Activated naive CD4-positive, alpha-beta T cell (primary cell): ENCODE results near the gene MCCC2.
"Not testable (repeated sequence)": the region's sequence is repeated elsewhere in the genome, so short reads cannot be mapped to it uniquely, and the experiment has no call there.

ENCODE experiments used
- DNase-seq, 4 experiments: peaks; one replicate each; lab custom pipeline; 2025; lab: John Stamatoyannopoulos, UW

MCCC2 gene

DNA sequence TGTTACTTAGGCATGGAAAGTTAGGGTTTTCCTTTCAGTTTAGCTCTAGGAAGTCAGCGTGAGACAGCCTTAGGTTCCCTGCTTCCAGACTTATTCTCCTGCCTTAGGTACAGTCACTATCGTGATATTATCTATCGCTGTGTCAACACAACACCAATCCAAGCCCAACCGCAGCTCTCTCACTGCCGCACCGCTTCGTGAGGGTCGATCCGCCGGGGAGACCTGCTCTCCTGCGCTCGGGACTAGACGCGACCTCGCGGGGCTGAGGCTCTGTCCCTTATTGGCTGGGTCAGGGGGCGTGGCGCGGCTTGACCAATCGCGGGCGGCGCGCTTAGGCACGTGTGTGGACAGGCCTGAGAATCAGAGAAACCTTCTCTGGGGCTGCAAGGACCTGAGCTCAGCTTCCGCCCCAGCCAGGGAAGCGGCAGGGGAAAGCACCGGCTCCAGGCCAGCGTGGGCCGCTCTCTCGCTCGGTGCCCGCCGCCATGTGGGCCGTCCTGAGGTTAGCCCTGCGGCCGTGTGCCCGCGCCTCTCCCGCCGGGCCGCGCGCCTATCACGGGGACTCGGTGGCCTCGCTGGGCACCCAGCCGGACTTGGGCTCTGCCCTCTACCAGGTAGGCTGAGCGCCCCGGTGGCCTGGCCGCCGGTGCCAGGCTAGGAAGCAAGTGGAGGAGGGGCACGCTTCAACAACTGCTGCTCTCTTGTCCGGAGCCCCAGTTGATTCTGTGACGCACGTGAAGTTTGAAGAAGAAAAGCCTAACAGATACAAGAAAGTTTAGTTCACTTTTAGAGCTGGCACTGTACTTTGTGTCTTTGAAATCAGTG, at the start of gene MCCC2:
MCCC2 (plus strand) TSS at position 400 of the 825 bp plus-strand sequence; CDS start at position 486, 86 bp downstream.
- peak; percentile 75 to 93 (median 88) for DNase-seq

DNA sequence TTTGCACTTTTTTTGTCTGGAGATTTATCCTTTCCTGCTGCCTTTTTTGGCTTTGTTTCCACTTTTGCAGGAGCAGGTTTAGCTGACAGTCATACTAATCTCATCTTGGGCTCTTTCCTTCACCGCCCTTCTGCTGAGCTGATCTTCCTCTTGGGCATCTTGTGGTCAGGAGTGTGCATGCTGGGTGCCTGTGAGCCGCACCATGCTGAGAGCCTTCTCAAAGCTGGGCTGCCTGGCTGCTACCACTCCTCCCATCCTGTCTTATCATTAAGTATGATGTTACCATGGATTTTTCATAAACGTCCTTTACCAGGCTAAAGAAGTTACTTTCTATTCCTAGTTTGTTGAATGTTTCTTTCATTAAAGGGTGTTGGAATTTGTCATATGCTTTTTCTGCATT, 49.5 kb upstream of the MCCC2 start:
- DNase-seq = no peak

DNA sequence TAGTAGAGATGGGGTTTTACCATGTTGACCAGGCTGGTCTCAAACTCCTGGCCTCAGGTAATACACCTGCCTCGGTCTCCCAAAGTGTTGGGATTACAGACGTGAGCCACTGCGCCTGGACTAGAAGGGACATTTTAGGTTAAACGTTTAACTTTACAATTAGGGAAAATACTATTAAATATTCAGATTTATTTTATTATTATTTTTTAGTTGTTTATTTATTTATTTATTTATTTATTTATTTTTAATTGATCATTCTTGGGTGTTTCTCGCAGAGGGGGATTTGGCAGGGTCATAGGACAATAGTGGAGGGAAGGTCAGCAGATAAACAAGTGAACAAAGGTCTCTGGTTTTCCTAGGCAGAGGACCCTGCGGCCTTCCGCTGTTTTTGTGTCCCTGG, 36.3 kb upstream of the MCCC2 start:
- not testable (repeated sequence) for DNase-seq

DNA sequence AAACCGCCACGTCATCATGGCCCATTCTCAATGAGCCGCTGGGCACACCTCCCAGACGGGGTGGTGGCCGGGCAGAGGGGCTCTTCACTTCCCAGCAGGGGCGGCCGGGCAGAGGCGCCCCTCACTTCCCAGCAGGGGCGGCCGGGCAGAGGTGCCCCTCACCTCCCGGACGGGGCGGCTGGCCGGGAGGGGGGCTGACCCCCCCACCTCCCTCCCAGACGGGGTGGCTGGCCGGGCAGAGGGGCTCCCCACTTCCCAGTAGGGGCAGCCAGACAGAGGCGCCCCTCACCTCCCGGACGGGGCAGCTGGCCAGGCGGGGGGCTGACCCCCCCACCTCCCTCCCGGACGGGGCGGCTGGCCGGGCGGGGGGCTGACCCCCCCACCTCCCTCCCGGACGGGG, 35.6 kb upstream of the MCCC2 start:
- DNase-seq = not testable (repeated sequence)

DNA sequence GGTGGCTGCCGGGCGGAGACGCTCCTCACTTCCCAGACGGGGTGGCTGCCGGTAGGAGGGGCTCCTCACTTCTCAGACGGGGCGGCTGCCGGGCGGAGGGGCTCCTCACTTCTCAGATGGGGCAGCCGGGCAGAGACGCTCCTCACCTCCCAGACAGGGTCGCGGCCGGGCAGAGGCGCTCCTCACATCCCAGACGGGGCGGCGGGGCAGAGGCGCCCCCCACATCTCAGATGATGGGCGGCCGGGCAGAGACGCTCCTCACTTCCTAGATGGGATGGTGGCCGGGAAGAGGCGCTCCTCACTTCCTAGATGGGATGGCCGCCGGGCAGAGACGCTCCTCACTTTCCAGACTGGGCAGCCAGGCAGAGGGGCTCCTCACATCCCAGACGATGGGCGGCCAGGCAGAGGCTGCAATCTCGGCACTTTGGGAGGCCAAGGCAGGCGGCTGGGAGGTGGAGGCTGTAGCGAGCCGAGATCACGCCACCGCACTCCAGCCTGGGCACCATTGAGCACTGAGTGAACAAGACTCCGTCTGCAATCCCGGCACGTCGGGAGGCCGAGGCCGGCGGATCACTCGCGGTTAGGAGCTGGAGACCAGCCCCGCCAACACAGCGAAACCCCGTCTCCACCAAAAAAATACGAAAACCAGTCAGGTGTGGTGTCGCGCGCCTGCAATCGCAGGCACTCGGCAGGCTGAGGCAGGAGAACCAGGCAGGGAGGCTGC, 35.0 kb upstream of the MCCC2 start:
- DNase-seq = not testable (repeated sequence)

DNA sequence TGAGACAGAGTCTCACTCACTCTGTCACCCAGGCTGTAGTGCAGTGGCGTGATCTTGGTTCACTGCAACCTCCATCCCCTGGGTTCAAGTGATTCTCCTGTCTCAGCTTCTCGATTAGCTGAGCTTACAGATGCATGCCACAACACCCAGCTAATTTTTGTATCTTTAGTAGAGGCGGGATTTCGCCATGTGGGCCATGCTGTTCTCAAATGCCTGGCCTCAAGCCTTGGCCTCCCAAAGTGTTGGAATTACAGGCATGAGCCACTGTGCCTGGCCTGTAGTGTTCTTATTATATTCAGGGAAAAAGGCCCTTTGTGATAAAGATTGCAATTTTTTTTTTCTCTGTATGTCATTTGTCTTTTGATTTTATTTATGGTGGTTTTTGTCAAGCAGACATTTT, 24.0 kb upstream of the MCCC2 start:
- no peak for DNase-seq

DNA sequence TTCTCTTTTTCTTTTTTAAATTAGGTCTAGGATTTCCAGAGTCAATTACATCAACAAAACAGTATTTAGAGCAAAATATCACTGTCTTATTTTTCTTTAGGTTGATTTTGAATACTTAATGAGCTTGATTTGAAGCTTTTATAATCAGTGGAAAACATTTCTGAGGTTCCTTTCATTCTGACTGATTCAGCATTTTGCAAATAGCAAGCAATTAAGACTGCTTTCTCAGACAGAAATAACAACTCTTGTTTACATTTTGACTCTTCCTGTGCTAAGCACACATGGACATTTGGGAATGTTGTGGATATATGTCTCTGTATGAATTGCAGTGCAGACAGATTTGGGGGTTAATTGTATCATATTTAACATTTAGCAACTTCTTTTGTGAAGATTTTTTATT, 22.2 kb upstream of the MCCC2 start:
- no peak for DNase-seq

DNA sequence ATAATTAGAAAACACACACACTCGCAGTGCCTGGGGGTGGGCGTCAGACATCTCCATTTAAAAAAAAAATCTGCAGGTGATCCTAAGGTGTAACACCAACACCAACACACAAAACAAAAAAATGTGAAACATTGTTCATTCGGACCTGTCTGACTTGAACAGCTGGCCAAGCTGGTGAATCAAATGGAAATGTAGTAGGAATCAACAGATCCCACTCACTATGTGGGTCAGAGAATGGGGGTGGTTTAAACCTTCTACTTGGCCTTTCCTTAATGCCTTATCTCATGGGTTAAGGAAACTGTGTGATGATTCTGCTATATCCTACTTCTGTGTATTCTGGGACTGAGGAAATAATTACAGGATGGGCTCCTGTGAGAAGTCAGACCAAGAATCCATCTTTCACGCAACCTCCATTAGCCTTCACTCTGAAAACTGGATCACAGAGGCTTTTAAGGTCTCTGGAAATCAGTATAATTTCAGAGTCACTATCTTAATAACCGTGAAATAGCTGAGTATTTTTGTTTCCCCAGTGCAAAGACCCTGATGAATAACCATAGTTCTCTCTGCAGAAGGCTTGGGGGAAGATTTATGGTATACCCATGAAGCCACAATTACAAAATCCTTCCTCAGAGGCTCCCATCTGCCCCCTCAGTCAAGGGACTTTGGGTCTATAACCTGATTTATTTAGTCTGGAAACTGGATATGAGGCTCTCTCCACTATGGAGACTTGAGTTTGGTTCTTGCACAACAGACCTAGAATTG, 17.2 kb upstream of the MCCC2 start:
- no peak for DNase-seq

DNA sequence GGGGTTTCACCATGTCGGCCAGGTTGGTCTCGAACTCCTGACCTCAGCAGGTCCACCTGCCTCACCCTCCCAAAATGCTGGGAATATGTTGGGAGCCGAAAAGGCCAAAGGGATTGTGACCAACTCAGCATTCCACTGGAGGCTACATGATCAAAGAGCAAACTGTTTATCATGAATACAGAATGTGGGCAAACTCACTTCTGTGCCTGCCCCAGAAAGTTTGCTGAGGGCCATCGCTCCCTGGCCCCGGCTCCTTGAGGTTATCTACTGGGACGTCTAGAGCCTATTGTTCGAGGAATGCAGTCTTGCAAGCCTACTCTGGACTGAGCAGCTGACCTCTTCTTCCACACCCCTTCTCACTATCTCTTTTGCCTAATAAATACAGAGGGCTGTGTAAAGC, 15.3 kb upstream of the MCCC2 start:
- not testable (repeated sequence) for DNase-seq

DNA sequence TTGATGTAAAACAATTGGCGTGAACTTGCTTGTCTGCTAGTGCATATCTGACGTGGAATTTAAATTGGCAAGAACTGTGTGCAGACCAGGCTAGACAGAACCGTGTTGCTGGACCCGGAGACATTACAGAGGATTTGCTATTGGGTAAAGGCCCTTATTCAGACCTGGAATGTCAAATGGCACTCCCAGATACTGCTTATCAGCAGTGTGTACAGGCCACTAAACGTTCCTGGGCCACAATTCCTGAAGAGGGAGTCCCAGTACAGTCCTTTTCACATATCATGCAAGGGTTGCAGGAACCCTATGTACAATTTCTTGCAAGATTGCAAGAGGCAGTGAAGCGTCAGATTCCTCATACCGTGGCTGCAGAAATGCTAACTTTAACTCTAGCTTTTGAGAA, 13.5 kb upstream of the MCCC2 start:
- DNase-seq = no peak

DNA sequence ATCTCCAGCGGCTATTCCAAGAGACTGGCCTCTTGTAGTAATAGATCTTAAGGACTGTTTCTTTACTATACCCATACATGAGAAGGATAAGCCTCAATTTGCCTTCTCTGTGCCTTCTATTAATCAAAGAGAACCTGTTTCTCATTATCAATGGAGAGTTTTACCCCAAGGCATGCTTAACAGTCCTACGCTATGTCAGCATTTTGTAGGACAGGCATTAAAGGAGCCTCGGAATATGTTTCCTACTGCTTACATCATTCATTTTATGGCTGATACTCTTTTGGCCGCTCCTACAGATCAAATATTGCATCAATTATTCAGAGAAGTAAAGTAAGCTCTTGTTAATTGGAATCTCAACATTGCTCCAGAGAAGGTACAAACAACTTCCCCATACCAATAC, 11.6 kb upstream of the MCCC2 start:
- DNase-seq = not testable (repeated sequence)

DNA sequence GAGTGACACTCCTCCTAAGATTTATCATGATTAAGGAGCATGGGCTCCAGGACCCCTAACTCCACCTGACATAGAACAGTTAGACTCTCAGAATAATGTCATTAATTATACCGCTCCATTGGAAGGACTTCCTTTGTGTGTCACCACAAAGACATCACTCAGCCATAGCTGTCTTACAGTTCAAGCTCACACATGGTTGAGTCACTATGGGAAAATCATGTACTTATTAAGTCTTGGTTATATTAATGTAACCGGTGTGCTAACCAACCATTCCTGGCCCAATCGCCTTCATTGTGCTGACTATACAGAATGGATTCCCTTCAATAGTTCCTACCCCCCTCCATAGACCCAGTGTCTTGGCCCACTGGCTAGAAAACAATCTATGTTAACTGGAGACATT, 10.9 kb upstream of the MCCC2 start:
- no peak for DNase-seq

DNA sequence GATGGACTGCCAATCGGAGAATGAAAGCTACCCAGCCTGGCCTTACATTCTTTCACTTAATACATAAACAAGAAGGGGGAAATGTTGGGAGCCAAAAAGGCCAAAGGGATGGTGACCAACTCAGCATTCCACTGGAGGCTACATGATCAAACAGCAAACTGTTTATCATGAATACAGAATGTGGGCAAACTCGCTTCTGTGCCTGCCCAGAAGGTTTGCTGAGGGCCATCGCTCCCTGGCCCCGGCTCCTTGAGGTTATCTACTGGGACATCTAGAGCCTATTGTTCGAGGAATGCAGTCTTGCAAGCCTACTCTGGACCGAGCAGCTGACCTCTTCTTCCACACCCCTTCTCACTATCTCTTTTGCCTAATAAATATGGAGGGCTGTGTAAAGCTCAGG, 9.3 kb upstream of the MCCC2 start:
- DNase-seq = not testable (repeated sequence)

DNA sequence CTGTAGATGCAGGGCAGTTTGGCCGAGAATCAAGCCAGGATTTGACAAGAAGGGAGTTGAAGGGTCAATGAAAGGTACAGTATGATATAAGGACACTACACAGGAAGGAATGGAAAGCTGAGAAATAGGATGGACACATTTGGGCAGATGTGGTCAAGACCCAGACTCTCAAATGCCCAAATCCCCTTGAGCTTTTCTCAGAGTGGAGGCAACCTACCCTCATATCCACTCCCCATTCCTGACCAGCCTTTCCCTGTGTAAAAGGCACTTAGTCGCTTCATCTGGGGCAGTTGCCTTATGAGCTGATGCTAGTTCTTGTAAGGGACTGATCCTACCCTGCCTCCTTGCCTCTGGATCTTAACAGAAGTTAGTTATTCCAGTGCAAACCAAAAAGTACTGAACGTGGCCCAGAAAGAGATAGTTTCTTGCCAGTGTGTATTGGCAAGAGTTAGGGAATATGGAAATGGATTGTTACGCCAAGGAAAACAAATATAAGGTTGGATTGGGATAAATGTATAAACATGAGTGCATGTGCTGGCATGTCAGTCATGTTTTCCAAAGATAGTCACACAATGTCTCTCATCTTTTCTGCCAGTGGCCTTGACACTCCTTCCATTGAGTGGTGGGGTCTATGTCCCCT, 4.1 kb upstream of the MCCC2 start:
- DNase-seq = no peak

DNA sequence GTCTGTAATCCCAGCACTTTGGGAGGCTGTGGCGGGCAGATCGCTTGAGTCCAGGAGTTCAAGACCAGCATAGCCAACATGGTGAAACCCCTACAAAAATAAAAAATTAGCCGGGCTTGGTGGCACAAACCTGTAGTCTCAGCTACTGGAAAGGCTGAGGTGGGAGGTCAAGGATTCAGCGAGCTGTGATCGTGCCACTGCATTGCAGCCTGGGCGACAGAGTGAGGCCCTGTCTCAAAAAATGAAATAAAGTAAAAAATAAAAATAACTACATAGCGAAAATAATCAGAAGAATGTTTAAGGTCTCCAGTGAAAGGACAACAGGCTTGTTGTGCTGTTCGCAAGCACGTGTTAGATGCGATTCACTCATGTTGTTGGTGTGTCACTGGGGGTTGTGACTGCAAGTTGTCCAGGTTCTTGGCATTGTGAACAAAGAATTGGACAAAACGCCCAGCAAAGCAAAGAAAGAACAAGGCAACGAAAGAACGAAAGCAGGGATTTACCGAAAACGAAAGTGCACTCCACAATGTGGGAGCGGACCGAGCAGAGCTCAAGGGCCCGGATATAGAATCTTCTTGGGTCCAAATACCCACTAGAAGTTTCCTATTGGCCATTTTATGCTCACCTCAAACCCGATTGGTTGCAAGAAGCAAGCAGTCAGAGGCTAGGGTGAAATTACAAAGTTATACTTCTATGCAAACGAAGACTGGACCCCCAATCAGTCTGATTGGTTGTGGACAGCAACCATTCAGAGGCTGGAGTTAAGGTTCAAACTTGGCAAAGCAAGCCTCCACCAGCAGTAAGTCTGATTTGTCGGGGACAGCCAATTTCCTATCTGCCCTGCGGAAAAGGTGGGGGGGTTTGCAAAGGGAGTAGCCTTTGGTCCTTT, 844 bp upstream of the MCCC2 start:
- no peak for DNase-seq

DNA sequence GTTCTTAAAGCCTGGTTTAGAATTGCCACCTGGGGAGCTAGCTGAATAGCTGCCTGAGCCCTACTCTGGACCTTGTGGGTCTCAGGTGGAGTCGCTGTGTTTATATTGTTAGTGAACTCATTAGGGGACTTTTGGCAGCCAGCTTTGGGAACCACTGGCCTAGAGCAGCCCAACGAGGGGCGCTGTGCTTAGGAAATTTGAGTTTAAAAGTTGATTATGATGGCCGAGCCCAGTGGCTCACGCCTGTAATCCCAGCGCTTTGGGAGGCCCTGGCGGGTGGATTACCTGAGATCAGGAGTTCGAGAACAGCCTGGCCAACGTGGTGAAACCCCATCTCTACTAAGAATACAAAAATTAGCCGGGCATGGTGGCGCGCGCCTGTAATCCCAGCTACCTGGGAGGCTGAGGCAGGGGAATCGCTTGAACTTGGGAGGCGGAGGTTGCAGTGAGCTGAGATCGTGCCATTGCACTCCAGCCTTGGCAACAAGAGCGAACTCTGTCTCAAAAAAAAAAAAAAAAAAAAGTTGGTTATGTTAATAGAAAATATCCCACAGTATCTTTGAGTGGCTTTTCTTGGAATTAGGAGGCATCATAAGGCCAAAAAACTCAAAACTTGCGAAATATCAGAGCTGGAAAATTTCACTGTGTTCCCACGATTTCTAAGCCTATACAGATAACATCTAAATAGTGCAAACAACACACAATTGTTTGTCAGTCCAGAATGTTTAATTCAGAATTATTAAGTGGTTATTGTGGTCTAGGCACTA, 809 bp downstream of the MCCC2 start:
- DNase-seq = no peak

DNA sequence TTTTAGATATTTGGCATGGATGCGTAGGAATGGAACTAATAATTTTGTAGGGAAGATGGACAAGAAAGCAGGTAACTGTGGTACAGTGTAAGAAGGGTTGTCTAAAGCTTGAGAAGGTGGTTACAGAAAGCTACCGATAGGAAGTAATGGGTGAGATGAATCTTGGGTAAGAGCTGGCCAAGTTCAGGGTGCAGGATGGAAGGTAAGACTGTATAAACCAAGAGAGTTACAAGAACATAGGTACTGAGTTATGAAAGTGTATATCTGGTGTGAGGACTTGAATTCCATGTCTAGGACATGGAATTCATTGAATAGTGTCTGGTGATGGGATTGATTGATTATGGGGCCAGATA, 1.4 kb downstream of the MCCC2 start:
- DNase-seq = no peak

DNA sequence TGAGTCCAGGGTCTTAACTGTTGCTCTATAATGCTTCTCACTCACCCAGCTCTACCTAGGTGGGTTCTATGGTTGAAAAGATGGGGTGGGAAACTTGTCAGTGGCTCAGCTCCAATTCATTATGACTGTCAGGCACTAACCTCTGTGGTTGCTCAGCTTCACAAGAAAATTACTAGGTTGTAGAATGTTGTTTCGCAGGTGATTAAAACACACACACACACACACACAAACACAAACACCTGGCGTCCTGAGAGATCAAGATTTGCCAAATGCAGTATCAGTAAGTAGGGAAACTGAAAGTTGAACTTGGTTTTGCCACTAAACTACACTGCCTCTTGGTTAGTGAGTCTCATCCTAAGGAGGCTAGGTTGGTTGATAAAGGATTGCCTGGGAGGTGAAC, 2.8 kb downstream of the MCCC2 start:
- DNase-seq = no peak

DNA sequence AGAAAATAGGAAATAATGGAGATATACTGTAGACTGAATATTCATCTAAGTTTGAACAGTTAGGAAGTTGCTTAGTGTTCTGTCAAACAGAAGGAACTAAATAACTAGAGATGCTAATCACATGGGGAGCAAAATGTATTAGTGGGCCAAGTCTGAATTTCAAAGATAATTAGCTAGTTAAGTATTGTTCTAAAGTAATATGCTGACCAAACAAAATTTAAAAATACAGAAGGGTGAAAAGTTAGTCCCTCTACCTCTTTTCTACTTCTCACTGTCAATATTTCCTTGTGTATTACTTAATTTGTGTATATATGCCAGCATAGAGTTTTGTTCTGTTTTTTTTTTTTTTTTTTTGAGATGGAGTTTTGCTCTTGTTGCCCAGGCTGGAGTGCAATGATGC, 4.0 kb downstream of the MCCC2 start:
- no peak for DNase-seq

DNA sequence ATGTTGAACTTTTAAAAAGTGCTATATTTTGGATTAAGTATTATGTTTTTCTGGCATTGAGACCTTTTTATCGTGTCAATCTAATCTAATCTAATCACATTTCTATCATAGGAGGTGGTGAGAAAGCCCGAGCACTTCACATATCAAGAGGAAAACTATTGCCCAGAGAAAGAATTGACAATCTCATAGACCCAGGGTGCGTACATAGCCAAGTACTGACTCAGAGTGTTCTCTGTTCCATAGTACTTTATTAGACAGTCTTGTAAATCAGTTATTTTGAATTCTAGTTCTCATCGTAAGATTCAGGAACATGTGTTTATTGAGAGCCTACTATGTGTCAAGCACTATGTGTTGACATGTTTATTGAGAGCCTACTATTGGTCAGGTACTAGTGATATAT, 9.0 kb downstream of the MCCC2 start:
- DNase-seq = no peak

DNA sequence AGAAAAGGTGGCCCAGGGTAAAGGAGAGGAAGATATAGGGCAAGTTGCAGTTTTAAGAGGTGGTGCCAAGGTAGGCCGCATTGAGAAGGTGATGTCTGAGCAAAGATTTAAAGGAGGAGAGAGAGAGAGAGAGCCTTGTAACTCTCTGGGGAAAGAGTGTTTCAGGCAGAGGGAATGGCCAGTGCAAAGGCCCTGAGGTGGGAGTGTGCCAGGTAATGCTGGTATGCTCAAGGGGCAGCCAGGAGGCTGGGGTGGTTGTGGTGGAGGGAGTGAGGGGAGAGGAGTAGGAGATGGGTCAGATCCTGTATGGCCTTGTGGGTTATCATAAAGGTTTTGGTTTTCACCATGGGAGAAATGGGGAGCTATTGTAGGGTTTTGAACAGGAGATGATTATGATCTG, 9.9 kb downstream of the MCCC2 start:
- DNase-seq = no peak
